Embryonic facial prominence (tissue), 1 donor: ENCODE data around the gene FETUB.

Experiments
- DNase-seq: peaks from one replicate; pipeline ENCODE4 v3.0.0-alpha.2; 2016; ENCODE audit errors: extremely low spot score

FETUB gene

GRCh38 chr3:186639778-186640472, at the start of gene FETUB:
FETUB (plus strand) TSS chr3:186640399; CDS start chr3:186640461, 62 bp downstream.
- no peak for DNase-seq

DNA sequence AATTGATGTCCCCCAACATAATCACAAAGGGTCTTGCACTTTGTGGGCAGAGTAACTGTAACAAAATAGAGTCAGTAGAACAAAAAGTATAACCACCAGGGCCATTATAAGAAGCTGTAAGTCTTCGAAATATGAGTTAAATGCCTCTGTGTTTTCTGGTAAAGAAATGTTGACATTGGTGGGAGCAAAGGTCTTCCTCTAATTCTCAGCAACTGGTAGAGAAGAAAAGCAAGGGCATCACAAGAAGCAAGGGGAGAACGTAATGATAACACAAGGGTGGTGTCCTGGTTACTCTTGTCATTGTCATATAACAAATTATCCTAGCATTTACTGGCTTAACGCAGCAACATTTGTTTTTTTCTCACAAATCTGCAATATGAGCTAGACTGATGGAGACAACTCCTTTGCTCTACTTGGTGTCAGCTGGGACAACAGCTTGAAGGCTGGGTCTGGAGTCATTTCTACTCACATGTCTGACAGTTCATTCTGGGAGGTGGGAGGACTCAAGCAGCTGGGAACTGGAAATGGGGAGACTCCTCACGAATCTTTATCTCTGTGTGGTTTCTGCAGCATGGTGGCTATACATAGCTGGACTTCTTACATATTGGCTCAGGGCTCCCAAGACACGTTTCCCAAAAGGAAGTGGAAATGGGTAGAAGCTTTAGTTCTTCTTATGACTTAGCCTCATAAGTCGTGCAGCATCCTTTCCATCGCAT, 49.5 kb upstream of the FETUB start:
- DNase-seq, result no peak

GRCh38 chr3:186592682-186593081, 47.5 kb upstream of the FETUB start:
- no peak for DNase-seq

- no peak for DNase-seq
Observed at GRCh38 chr3:186593862-186594261, 46.3 kb upstream of the FETUB start.

DNA sequence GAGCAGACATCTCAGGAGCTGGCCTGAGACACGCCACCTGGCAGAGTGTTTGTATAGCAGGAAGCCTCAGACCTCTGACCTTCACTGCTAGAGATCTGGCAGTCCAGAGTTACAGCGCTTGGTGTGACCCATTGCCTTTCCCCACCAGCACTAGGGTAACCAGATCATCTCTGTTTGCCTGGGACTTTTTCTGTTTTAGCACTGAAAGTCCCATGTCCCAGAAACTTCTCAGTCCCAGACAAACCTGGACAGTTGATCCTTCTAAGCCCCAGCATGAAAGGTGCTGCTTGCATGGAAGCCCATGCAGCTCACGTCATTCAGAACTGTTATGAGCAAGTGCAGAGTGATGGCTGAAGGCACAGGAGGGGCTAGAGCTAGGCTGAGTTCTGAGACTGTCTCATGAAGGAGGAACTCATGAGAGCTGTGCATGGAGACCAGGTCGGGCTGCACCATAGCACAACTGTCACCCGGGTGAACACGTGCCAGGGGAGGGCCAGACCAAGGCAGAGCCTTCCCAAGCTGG, 45.5 kb upstream of the FETUB start:
- no peak for DNase-seq

DNA sequence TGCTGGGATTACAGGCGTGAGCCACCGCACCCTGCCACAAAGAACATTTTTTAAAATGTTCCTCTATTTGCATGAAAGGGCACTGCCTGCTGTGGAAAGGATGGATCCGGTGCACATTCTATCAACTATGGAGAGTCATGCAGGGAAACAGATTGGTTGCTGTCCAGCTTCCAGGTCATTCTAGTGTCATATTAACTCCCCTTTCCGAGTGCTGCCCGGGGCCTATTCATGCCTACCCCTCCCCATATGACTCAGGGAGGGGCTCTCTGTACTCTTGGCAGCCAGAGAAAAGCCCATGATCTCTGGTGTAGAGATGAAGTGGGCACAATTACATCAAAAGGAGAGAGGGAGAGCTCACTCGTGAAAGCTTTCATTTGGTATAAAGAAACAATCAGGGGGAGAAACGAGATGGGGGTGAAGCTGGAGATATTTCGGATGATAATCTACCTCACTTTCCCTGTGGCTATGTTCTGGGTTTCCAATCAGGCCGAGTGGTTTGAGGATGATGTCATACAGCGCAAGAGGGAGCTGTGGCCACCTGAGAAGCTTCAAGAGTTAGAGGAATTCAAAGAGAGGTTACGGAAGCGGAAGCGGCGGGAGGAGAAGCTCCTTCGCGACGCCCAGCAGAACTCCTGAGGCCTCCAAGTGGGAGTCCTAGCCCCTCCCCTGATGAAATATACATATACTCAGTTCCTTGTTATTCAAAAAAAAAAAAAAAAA, 43.5 kb upstream of the FETUB start:
- no peak for DNase-seq

GRCh38 chr3:186598108-186598784, 42.0 kb upstream of the FETUB start:
- DNase-seq, result no peak

DNA sequence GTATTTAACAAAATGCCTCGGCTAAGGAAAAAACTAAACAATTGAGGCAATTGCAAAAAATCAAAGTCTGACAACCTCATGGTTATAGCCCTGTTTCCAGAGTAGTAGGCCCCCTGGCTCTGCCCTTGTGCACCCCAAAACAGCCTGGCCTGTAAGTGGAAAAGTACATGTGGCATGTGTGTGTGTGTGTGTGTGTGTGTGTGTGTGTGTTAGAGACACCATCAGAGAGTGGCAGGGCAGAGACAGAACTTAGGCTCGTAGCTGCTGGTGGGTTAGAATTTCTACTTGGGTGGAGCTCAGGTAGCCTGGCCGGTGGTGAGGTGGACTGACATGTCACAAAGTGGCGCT, 41.4 kb upstream of the FETUB start:
- DNase-seq, result no peak

DNA sequence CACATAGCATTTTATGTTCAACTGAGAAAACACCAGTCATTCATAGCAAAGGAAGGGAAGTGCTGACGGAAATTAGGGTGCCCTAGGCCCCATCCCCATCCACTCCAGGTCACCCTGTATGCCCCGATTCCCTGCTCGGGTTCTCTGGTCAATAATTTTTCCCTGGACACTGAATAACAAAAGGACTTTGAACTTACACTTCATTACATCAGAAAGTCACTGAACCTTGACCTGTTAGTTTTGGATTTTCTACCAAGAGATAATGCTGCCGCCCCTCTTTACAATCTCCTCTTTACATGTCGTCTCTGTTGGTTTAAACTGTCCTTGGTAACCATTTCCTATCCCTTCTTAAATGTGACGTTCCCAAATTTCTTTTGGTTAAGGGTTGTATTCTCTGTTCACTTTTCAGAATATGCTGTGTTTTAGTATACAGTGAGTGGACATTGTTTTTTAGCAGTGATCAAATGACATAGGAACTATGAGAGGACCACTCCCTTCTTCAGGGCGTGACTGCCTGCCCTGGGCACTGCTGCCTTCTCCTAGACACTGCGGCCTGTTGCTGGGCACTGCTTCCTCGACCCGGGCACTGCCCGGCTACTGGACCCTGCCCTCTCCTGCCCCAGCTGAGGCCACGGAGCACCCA, 40.9 kb upstream of the FETUB start:
- no peak for DNase-seq

DNA sequence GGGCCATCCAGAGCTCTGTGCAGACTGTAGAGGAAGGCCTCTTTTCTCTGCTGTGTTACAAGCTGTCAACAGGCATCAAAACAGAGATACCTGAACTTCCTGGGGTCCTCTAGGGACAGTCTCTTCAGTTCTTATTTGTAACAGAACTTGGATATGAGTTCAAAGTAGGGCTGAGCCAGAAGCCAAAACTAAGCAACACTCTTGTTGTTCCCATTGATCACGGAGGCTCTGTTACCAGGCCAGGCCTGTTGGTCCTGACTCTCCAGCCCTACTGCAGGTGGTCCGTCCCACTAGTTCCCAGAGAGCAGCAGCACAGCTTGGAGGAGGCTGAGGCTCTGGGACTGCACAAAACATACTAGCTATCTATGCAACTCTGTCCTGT, 40.4 kb upstream of the FETUB start:
- DNase-seq, result no peak

GRCh38 chr3:186600896-186601295, 39.3 kb upstream of the FETUB start:
- no peak for DNase-seq

- DNase-seq, result no peak
Observed at GRCh38 chr3:186603159-186603558, 37.0 kb upstream of the FETUB start.

DNA sequence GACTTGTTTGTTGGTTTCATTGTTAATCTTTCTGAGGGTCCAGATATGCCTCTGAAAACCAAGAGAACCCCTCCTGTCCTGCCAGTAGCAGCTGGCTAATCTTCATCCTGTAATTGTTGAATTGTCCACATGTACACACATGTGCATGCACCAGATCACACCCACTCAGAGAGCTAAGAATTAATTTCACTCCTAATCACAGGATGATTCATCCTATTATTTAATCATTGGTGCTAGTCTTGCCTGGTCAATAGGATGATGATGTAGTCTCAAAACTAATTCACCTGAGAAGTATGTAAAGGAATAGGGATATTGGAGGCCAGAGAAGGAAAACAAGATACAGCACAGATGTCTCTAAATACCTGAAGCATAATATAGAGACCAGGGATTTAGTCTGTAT, 35.1 kb upstream of the FETUB start:
- DNase-seq, result no peak

- no peak for DNase-seq
Observed at GRCh38 chr3:186605561-186606545, 34.3 kb upstream of the FETUB start.

DNA sequence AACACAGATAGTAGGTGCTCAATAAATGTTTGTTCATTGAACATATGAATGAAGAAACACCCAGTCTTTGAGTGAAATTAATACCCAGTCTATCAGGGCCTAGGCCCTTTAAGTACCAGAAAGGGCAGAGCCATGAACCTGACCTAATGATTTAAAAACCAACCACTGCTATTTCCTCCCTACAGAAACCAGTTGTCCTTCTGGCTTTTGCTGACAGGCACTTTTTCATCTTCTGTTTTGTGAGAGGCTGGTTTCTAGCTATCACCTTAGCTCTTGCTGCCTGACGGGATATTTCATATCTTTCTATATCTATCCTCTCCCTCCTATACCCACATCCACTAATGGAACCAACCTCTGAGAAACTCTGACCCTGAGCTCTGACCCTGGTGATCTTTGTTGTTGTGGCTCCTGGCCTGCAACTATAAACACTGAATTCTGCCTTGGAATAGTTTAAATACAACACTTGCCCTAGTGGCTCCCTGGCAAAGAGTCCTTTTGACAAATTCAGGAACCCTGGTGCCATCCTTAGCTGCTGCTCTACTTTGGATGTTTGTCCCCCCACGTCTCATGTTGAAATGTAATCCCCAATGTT, 31.5 kb upstream of the FETUB start:
- no peak for DNase-seq

- no peak for DNase-seq
Observed at GRCh38 chr3:186609247-186609868, 30.8 kb upstream of the FETUB start.

- no peak for DNase-seq
Observed at GRCh38 chr3:186612065-186612464, 28.1 kb upstream of the FETUB start.

- no peak for DNase-seq
Observed at GRCh38 chr3:186612721-186613636, 27.2 kb upstream of the FETUB start, which contains the start of gene AHSG. AHSG (plus strand) TSS chr3:186613060; CDS start chr3:186613142, 82 bp downstream.
